ENCODE measurements around the gene LDAH. TPM values are rescaled to one million over a fixed set of nuclear protein-coding genes. Genes with fewer than 3 reads are reported as not detected.

LDAH gene
- total RNA-seq, 1 donor: 17.4 TPM

- Histone ChIP-seq H3K27me3 (ENCODE audit: insufficient read depth, low read length) (peaks cover 83% of the 10 kb centered on the region), H3K36me3 (ENCODE audit: insufficient read depth, low read length) (no peaks in the 10 kb centered on the region), H3K79me2 (ENCODE audit: insufficient read depth, low read length) (no peaks in the 10 kb centered on the region), H3K9me3 (ENCODE audit: low read depth, low read length) (no peaks in the 10 kb centered on the region), H3K4me3 (ENCODE audit: insufficient read depth, low read length) (no peak overlapping the region), H3K4me2 (ENCODE audit: insufficient read depth, low read length) (no peak overlapping the region), H4K20me1 (ENCODE audit: insufficient read depth, low read length) (no peaks in the 10 kb centered on the region), H2AFZ (ENCODE audit: low read length) (no peak overlapping the region), H3K4me1 (ENCODE audit: insufficient read depth, low read length) (no peaks in the 10 kb centered on the region), H3K27ac (ENCODE audit: low read depth, low read length) (no peak overlapping the region)
- peak; percentile 92 for DNase-seq (ENCODE audit: insufficient read length, low spot score, missing footprints)
- TF ChIP-seq CTCF (IDR thresholded peaks at IDR 0.05; ENCODE audit: extremely low read depth, low read depth, low read length): no peak
Observed at GRCh38 chr2:20660506-20661420, 162.1 kb downstream of the LDAH start.

- no peak overlapping the region for H3K4me2 ChIP-seq (ENCODE audit: insufficient read depth, low read length)
- DNase-seq (ENCODE audit: insufficient read length, low spot score, missing footprints): peak; percentile 18
- TF ChIP-seq CTCF (IDR thresholded peaks at IDR 0.05; ENCODE audit: extremely low read depth, low read depth, low read length): no peak
- no peak overlapping the region for H3K27ac ChIP-seq (ENCODE audit: low read depth, low read length)
- H3K9me3 ChIP-seq (ENCODE audit: low read depth, low read length): no peaks in the 10 kb centered on the region
- no peaks in the 10 kb centered on the region for H4K20me1 ChIP-seq (ENCODE audit: insufficient read depth, low read length)
- H3K27me3 ChIP-seq (ENCODE audit: insufficient read depth, low read length): peaks cover 61% of the 10 kb centered on the region
- no peak overlapping the region for H3K4me3 ChIP-seq (ENCODE audit: insufficient read depth, low read length)
- no peaks in the 10 kb centered on the region for H3K4me1 ChIP-seq (ENCODE audit: insufficient read depth, low read length)
- no peak overlapping the region for H2AFZ ChIP-seq (ENCODE audit: low read length)
- no peaks in the 10 kb centered on the region for H3K79me2 ChIP-seq (ENCODE audit: insufficient read depth, low read length)
- H3K36me3 ChIP-seq (ENCODE audit: insufficient read depth, low read length): no peaks in the 10 kb centered on the region
Observed at GRCh38 chr2:20657522-20658235, 165.2 kb downstream of the LDAH start.

- no peak overlapping the region for H2AFZ ChIP-seq (ENCODE audit: low read length)
Observed at GRCh38 chr2:20656561-20656960, 166.3 kb downstream of the LDAH start.

More at GRCh38 chr2:20656561-20656960, 166.3 kb downstream of the LDAH start:
- no peaks in the 10 kb centered on the region for H3K79me2 ChIP-seq (ENCODE audit: insufficient read depth, low read length)
- no peak overlapping the region for H3K4me2 ChIP-seq (ENCODE audit: insufficient read depth, low read length)
- peak; percentile 50 for DNase-seq (ENCODE audit: insufficient read length, low spot score, missing footprints)
- H3K27me3 ChIP-seq (ENCODE audit: insufficient read depth, low read length): peaks cover 50% of the 10 kb centered on the region
- H3K36me3 ChIP-seq (ENCODE audit: insufficient read depth, low read length): no peaks in the 10 kb centered on the region
- no peak overlapping the region for H3K27ac ChIP-seq (ENCODE audit: low read depth, low read length)
- no peak overlapping the region for H3K4me3 ChIP-seq (ENCODE audit: insufficient read depth, low read length)
- no peaks in the 10 kb centered on the region for H3K9me3 ChIP-seq (ENCODE audit: low read depth, low read length)
- no peaks in the 10 kb centered on the region for H4K20me1 ChIP-seq (ENCODE audit: insufficient read depth, low read length)
- TF ChIP-seq CTCF (IDR thresholded peaks at IDR 0.05; ENCODE audit: extremely low read depth, low read depth, low read length): no peak
- H3K4me1 ChIP-seq (ENCODE audit: insufficient read depth, low read length): peaks cover 4% of the 10 kb centered on the region
